GM19193 (cell line): ENCODE results near the gene RHOU.

ENCODE experiments used
- POLR2A ChIP-seq: IDR thresholded peaks from 4 replicates; pipeline ENCODE4 v1.6.1; 2011; ENCODE audit not compliant: insufficient read depth, insufficient read length; ENCODE audit errors: extremely low read depth

RHOU gene

GRCh38 chr1:228767636-228768354 is 32.5 kb downstream of the RHOU start:
- no peak for TF ChIP-seq POLR2A

DNA sequence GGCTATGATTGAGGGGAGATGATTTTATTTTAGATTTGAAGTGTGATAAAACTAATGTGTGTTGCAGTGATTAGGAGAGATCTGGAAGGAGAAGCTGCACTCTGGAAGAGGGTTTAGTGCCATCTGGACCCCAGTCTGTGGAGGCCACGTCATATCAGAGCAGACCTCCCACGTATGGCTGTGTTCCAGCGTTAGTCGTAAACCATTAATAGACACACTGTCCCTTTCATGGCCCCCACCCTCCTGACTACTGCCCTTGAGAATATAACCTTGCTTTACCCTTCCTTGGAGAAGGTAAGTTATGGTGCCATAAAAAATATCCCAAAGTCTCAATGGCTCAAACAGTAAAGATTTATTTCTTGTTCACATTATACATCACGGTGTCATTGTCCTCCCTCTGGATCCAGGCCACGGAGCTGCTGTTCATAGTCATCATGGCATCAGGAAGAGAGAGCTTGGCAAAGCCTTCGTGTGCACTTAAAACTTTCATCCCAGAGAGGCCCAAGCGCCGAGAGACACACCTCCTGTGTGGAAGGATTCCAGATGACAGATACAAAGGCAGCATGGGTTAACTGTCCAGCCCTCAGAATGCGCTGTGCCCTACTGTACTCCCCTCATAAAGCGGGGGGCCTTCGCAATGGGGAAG is 33.2 kb downstream of the RHOU start:
- no peak for TF ChIP-seq POLR2A

GRCh38 chr1:228770779-228771223 is 35.5 kb downstream of the RHOU start:
- TF ChIP-seq POLR2A = no peak

- no peak for TF ChIP-seq POLR2A
Observed at GRCh38 chr1:228772516-228773212, 37.4 kb downstream of the RHOU start.

GRCh38 chr1:228776449-228776848 is 41.2 kb downstream of the RHOU start:
- no peak for TF ChIP-seq POLR2A

- no peak for TF ChIP-seq POLR2A
Observed at GRCh38 chr1:228777236-228777635, 42.0 kb downstream of the RHOU start.

DNA sequence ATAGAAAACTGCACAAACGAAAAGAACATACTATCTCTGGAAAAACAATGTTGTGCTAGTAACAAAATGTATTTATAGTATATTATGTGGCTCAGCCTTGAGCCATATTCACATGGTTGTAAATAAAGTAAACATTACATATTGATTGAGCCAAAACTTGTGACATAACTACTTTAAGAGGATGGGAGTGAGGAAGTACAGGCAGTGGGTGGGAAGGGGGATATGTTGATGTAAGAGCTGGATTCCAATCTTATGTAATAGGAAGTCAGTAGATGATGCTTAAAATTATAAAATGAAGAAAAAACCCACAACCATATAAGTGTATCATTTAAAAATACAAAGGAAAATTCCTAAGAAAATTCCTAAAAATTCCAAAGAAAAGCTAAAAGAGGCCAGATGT is 42.7 kb downstream of the RHOU start:
- TF ChIP-seq POLR2A = no peak

DNA sequence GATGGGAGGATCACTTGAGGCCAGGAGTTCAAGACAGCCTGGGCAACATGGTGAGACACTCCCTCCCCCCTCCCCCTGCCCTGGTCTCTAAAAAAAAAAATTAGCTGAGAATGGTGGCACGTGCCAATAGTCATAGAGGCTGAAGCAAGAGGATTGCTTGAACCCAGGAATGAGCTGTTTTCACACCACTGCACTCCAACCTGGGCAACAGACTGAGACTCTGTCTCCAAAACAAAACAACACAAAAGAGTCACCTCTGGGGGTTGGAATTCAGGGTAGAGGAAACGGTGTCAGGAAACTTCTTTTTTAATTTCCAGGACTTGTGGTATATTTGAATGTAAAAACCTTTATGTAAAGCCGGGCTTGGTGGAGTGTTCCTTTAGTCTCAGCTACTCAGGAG is 43.2 kb downstream of the RHOU start:
- TF ChIP-seq POLR2A = no peak

DNA sequence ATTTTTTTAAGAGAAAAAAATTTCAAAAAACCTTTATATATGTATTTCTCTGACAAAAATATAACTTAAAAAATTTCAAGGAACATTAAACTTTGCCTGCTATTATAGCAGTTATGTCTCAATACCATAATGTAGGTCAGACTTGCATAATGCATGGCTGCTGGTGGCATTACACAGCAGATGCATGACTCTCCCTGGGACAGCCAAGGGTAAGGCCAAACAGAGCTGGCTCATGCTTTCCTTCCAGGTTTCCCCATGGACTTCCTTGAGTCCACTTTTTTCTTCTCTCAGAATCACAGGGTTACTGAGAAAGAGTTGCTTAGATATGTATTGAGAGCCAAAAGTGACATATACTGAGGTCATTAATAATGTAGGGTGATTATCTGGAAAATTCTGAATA is 43.7 kb downstream of the RHOU start:
- TF ChIP-seq POLR2A = no peak

- TF ChIP-seq POLR2A = no peak
Observed at GRCh38 chr1:228781161-228781808, 46.0 kb downstream of the RHOU start.

GRCh38 chr1:228781809-228782661 is 46.8 kb downstream of the RHOU start:
- TF ChIP-seq POLR2A = no peak

DNA sequence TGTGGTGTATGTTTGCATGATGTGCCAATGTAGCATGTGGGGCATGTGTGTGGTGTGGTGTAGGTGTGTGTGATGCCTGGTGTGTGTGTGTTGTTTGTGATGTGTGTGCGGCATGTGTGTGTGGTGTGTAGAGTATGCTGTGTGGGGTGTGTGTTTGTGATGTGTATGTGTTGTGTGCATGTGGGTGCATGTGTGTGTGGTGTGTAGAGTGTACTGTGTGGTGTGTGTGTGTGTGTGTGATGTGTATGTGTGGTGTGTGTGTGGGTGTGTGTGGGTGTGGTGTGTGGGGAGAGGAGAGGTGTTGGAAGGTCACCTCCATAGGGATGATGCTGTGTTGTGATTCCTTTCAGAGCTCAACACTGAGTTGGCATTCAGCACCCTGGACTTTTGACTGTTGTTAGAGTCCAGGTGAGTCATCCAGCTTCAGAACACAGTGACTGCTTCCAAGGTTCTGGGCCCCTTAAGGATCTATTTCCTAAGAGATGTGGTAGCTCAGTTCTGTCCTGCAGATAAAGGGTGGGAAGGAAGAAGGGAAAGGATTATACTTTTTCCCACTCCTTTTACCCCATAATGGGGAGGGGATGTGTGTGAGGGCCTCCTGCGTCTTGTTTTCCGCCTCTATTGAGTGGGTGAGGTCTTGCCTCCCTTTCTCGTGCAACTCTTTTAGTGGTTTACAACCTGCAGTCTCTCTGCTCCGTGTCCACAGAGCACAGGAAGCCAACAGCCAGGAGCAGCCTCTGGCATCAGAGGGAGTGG is 47.6 kb downstream of the RHOU start:
- no peak for TF ChIP-seq POLR2A

- TF ChIP-seq POLR2A = no peak
Observed at GRCh38 chr1:228783418-228784040, 48.2 kb downstream of the RHOU start.

DNA sequence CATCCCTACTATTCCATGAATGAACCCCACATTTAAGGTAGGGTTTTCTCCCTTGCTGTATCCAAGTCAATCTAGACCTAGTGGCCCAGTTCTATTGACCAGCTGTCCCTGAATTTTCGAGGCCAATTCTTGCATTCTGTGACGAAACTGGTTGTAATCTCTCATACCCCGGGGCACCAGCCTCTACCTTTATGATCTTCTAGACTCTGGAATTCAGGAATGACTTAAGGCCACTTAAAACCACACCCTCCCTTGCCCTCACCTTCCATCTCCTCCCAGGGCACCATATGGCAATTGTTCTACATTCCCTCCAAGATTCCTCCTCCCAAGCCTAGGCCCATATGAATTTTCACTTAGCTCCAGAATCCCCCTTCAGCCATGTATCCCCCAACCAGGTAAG is 48.9 kb downstream of the RHOU start:
- no peak for TF ChIP-seq POLR2A
